Skin epidermis (tissue), 12 donors: ENCODE measurements around the gene SAXO2.
"Not testable (repeated sequence)": the region's sequence is repeated elsewhere in the genome, so short reads cannot be mapped to it uniquely, and the experiment has no call there.

Source experiments
- H3K27ac ChIP-seq, 21 experiments: fragments of 200-600 bp; sonication (generic) in 11 of 21; one replicate each; pipeline ENCODE4 v1.5.0; 2020; ENCODE audit warnings: mild to moderate bottlenecking in 3 of 21, inconsistent platforms in 2 of 21, moderate library complexity in 2 of 21
- H3K4me3 ChIP-seq, 7 experiments: fragments of 200-600 bp; sonication (generic) in 2 of 7; one replicate each; pipeline ENCODE4 v1.5.0; 2020; ENCODE audit warnings: inconsistent platforms in 2 of 7, mild to moderate bottlenecking in 2 of 7, moderate library complexity in 1 of 7

The SAXO2 gene

DNA sequence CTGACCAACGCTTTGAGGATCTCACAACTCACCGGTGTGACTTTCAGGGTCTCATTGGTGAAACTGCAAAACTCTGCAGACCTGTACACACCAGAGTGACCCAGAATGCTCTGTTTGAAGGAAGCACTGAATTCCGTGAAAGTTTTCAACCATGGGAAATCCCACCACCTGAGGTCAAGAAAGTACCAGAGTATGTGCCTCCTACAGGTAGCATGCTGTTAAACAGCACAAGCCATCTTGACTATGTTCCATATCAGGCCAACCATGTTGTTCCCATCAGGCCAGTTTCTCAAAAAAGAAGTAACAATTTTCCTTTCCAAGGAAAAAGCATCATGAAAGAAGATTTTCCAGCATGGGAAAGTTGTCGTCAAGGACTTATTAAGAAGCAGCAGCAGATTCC is 19.8 kb downstream of the SAXO2 start:
- H3K27ac ChIP-seq, H3K4me3 ChIP-seq: not testable (repeated sequence)

DNA sequence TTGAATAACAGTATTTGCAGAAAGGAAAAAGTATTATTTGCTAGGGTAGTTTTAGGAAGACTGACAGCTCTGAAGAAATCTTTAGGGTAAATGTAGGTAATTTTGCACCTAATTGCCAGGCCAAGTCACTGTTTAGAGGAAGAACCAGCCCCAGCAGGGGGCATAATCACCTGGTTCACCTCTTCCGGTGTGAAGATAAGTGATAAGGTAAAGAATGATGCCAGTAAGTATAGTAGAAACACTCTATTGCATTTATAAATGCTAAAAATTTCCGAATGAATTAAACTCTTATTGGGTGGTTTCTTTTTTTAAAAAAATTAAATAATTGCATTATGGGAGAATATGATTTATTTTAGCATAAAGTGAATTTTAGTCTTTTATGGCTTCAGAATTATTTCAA is 21.8 kb downstream of the SAXO2 start:
- H3K27ac ChIP-seq, H3K4me3 ChIP-seq: not testable (repeated sequence)

DNA sequence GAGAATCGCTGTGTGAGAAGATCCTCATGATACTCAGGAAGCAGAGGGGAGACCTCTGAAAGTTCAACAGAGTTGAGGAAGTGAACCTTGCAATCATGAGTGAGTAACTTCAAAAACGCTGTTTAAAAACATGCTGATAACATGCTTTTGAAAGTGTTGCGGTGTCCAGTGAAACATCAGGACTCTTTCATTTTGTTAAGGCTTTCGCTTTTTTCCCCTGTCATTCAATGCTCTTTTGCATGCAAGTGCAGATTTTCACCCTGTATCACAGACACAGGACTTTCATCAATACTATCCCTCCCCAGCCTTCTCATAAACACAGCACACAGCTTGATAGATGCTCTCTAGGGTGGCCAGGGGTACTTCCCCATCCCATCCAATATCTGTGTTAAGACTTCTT is 23.9 kb downstream of the SAXO2 start:
- not testable (repeated sequence) for H3K4me3 ChIP-seq

DNA sequence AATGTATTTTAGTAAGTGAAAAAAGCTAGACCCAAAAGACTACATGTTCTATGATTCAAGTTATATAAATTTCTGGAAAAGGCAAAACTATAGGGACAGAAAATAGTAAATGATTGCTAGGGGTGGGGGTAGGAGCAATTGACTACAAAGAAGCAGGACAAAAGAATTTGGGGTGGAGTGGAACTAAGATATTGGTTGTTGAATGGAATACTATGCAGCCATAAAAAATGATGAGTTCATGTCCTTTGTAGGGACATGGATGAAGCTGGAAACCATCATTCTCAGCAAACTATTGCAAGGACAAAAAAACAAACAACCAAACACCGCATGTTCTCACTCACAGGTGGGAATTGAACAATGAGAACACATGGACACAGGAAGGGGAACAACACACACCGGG is 25.6 kb downstream of the SAXO2 start:
- not testable (repeated sequence) for H3K4me3 ChIP-seq

More for the DNA sequence above, 23.9 kb downstream of the SAXO2 start:
- peak overlapping the region in 1 of 21 experiments; percentile 21 for H3K27ac ChIP-seq

DNA sequence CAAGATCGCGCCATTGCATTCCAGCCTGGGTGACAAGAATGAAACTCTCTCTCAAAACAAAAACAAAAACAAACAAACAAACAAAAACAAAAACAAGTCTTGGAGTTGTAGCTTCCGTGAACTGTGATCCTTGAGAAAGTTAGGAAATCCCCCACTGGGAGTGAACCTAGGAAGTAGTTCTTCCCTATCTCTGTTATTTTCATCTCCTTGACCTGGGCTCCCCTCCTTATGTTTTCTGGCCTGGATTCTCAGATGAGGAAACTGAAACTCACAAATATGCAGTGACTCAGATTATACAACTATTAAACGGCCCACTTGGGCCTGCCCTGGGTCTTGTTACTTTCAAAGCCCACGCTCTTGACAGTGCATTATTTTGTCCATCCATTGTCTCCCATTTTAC is 29.7 kb downstream of the SAXO2 start:
- no peak overlapping the region for H3K27ac ChIP-seq
- no peak overlapping the region for H3K4me3 ChIP-seq

More for the DNA sequence above, 25.6 kb downstream of the SAXO2 start:
- H3K27ac ChIP-seq: not testable (repeated sequence)

DNA sequence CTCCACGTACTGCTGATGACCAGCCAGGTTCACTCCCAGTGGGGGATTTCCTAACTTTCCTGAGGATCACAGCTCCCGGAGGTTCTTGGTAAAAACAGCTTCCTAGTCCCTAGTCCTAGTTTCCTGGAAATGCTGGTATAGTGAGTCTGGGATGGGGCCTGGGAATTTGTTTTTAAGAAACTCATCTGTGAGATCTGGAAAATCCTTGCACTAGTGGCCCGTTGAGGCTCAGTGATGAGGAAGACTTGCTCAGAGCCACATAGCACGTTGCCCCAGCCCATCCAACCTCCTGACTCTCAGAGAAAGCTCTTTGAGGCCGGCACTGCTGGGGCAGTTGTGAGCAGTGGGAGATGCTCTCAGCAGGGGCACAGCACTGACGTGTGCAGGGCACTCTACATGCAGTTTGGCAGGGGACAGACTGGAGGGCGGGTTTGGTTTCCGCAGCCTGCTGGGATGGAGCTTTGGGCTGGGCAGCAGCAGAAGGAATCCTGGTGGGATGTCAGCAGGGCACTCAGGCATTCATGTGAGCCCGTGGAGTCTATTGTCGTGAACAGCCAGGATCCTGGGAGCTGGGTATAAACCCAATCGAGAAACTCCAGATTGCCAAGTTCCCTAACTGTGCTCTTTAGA is 31.6 kb downstream of the SAXO2 start:
- Histone ChIP-seq H3K4me3 (no peak overlapping the region), H3K27ac (no peak overlapping the region)

DNA sequence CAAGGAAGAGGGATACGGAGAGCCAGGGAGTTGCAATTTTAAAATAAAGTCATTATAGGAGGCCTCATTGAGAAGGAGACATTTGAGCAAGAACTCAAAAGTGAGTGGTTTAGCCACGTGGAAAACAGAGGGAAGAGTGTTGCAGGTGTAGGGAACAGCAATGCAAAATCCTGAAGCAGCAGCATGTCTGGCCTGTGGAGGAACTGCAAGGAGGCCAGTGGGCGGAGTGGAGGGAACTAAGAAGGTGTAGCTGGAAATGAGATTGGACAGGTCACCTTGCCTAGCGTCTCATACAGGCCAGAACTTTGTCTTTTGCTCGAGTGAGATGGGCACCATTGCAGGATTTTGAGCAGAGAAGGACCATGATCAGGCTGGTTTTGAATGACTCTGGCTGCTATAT is 34.9 kb downstream of the SAXO2 start:
- no peak overlapping the region for H3K4me3 ChIP-seq

DNA sequence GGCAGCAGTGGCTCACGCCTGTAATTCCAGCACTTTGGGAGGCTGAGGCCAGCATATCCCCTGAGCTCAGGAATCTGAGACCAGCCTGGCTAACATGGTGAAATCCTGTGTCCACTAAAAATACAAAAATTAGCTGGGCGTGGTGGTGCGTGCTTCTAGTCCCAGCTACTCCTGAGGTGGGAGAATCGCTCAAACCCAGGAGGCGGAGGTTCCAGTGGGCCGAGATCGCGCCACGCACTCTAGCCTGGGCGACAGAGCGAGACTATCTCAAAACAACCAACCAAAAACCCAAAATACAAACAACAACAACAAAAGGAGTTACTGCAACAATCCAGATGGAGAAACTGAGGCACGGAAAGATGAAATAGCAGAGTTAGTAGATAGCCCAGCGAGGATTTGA is 35.4 kb downstream of the SAXO2 start:
- Histone ChIP-seq H3K4me3 (peak overlapping the region in 1 of 7 experiments; percentile 21), H3K27ac (no peak overlapping the region)

More for the DNA sequence above, 34.9 kb downstream of the SAXO2 start:
- no peak overlapping the region for H3K27ac ChIP-seq

DNA sequence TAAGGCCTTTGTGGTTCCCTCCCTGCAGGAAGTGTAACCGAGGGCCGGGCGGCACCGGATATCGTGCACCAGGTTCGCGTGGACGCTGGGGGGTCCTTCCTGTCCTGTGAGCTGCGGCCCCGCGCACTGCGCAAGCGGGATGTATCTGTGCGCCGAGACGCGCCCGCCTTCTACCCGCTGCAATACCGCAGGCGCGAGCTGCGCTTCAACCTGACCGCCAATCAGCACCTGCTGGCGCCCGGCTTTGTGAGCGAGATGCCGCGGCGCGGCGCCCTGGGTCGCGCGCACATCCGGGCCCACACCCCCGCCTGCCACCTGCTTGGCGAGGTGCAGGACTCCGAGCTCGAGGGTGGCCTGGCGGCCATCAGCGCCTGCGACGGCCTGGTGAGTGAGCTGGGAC is 35.9 kb downstream of the SAXO2 start:
- no peak overlapping the region for H3K27ac ChIP-seq
- H3K4me3 ChIP-seq: peak overlapping the region in 1 of 7 experiments; percentile 21

DNA sequence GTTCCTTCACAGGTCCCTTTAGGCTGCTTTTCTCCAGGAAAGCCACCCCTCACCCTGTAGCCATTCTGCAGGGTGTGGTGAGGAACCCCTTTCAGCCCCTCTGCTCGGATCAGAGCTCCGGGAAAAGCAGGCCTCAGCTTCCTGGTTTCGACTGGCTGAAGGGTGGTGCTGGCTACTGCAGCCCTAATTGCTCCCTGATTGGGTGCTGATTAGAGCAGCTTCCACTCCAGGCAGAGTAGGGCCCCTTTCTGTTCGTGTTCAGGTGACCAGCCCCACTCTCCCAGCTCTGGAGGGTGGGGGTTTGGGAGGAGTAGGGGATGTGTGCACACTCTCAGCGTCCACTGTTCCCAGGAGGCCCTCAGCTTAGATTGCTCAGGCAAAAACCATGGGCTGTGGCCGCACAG is 36.9 kb downstream of the SAXO2 start:
- H3K27ac ChIP-seq, H3K4me3 ChIP-seq: not testable (repeated sequence)

DNA sequence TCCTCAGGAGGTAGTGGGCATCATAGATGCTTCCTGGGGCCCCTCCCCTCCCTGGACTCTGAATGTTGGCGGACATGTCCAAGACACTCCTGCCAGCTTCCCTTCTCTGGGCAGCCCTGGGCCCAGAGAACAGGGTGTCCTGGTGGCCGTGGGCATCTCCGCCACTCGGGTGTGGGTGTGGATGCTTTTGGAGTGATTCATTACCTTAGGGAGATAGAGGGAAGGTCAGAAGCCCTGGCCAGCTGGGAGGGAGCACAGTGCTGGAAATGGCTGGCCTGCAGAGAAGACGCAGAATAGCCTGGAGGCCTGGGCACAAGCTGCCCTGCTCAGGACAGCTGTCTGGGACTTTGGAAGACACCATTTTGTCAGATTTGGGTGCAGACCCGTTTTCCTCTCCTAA is 37.7 kb downstream of the SAXO2 start:
- H3K27ac ChIP-seq: not testable (repeated sequence)

DNA sequence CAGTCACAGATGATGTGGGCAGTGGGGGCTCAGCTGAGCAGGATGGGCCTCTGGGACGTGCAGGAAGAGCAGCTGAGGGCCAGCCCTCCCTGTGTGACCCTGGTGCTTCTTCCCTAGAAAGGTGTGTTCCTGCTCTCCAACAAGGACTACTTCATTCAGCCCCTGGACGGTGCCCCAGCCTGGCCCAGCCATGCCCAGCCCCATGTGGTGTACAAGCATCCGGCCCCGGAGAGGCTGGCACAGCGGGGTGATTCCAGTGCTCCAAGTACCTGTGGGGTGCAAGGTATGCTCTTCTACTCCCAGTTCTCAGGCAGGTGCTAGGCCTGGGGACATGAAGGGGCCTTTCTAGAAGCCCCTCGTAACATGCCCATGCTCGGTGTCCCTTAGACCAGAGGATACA is 38.3 kb downstream of the SAXO2 start:
- no peak overlapping the region for H3K27ac ChIP-seq

More for the DNA sequence above, 37.7 kb downstream of the SAXO2 start:
- not testable (repeated sequence) for H3K4me3 ChIP-seq

DNA sequence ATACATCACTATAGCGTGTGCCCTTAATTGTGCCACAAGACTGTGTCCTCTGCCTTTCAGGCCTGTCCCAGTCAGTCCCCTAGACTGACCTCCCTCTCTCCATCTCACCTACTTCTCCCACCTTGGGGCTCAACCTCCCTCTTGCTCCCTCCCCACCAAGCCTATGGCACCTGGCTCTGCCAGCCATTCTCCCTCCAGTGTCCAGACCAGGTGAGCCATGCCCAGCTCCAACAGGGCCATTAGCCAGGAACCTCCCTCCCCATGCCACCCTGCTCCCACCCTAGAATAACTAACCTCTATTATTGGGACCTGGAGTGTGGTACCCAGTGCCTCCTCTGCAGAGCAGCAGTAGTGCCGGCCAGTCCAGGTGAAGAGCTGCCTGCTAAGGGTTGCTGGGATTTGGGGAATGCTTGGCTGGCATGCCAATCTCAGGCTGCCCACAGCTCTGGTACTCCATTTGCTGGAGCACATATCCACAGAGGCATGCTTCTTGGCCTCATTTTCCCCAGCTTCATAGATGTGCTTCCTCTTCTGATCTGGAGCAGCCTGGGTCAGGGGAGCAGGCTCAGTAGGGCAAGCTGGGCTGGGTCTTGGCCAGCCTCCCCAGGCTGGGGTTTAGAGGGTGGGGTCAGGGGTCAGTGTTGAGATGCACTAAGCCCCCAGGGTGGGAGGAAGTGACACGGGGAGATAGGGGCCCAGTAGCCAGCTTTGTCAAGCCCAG is 38.8 kb downstream of the SAXO2 start:
- H3K27ac ChIP-seq: no peak overlapping the region

More for the DNA sequence above, 38.3 kb downstream of the SAXO2 start:
- H3K4me3 ChIP-seq: no peak overlapping the region

DNA sequence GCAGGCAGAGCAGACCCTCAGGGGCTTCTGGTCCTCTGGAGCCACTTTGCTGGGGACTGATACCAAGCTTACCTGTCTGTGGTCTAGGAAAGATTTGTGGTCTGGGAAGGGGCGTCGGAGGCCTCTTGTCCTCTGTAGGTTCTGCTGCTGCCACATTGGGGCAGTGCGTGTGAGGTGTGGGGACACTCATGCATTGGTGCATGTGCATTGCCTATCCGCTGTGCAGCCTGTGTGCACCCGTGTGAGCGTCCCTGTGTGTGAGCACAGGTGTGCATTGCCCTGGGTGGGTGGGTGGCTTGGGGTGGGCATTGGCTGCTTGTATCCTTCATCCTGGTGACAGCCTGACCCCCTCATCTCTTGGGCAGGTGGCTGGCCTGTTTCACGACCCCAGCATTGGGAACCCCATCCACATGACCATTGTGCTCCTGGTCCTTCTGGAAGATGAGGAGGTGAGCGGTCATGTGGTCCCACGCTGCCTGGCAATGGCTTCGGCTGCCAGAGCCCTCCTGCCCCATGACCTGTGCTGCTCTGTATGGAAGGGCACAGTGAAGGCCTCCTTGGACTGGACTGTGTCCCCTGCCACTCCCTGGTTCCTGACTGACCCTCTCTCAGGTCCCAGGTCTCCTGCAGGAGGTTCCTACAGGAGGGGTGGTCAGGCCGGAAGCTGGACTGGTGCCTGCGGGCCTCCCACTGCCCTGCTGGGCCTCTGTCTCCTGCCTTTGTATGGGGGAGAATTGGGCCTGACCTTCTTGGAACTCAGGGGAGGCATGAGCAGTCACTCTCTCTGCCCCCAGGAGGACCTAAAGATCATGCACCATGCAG is 41.5 kb downstream of the SAXO2 start:
- Histone ChIP-seq H3K27ac (no peak overlapping the region), H3K4me3 (no peak overlapping the region)

More for the DNA sequence above, 38.8 kb downstream of the SAXO2 start:
- H3K4me3 ChIP-seq: no peak overlapping the region

DNA sequence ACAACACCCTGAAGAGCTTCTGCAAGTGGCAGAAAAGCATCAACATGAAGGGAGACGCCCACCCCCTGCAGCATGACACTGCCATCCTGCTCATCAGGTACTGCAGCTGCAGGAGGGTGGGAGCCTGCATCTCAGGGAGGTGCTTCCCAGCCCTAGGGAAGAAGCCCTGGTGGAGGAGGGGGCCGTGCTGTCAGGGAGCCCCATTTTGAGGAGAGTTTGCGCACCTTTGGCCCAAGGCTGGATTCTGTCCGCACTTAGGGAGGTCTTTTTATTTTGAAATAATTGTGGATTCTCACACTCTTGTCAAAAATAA is 42.1 kb downstream of the SAXO2 start:
- no peak overlapping the region for H3K4me3 ChIP-seq
- H3K27ac ChIP-seq: no peak overlapping the region

DNA sequence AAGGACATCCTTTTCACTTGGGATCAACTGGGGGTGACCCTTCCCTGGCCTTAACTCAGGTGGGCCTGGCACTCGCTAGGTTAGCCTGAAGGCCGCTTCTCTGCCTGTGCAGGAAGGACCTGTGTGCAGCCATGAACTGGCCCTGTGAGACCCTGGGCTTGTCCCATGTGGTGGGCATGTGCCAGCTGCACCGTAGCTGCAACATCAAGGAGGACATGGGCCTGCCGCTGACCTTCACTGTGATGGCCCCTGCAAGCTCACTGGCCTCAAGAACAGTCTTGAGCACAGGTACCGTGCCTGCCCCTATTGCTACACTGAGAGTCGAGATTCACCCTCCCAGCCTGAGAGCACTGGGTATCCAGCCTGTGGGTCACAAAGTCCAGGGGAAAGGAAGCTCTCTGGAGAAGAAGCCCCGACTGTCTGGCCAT is 43.0 kb downstream of the SAXO2 start:
- Histone ChIP-seq H3K27ac (no peak overlapping the region), H3K4me3 (no peak overlapping the region)

DNA sequence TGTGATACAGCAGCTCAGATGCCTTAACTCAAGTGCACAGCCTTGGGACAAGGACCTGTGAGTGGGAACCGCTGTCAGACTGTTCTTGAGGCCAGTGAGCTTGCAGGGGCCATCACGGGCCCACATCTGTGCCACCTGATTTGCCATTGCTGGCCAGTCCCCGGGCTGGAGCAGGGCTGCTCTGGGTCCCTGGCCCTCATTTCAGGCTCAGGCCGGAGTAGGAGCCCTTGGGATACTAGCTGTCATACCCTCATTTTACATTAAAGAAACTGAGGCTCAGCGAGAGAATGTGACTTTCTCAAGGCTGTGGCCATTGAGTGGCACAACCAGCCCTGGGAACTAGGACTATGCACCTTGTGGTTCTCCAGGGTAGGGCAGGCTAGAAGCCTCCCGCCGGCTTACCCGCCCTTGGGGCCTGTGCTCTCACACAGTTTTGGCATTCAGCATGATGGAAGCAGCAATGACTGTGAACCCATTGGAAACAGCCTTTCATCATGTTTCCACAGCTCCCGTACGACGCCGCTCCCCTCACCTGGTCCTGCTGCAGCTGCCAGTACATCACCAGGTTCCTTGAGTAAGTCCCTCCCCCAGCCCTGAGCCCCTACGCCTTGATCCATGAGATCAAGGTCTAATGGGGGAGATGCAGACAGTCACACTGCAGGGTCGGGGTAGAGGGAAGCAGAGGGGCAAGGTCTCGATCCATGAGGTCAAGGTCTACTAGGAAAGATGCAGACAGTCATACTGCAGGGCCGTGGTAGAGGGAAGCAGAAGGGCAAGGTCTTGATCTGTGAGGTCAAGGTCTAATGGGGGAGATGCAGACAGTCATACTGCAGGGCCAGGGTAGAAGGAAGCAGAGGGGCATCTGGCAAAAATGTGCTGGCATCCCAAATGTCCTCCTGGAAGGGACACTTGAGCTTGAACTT is 44.4 kb downstream of the SAXO2 start:
- H3K27ac ChIP-seq: no peak overlapping the region

DNA sequence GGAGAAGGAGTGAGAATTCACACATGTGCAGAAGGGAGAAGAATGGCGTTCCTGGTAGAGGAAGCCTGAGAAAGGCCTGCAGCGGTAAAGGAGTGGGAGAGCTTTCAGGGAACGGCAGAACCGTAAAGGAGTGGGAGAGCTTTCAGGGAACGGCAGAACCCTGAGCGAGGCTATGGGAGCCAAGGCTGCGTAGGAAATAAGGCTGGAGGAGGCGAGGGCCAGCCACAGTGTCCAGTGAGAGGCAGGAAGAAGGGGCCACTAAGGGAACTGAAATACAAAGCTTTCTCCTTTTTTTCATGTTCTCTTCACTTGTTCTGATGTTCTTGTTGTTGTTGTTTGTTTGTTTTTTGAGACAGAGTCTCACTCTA is 45.1 kb downstream of the SAXO2 start:
- no peak overlapping the region for H3K4me3 ChIP-seq
- no peak overlapping the region for H3K27ac ChIP-seq

More for the DNA sequence above, 44.4 kb downstream of the SAXO2 start:
- H3K4me3 ChIP-seq: no peak overlapping the region

DNA sequence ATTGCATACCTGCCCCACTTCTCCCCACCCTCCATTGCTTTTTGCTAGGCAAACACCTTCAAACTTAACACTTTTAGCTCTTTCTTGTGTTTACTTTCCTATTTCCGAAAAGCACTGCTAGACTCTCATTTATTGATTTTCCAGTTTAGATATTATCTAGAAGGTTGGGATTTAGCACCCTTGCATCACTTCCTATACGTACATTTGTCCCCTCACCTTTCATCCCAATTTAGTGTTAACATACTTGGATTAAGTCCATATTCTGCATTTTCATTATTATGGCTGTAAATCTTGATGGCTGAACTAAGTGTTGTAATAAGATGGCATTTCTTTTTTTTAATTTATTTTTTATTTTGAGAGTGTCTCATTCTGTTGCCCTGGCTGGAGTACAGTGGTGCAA is 47.2 kb downstream of the SAXO2 start:
- Histone ChIP-seq H3K4me3 (no peak overlapping the region), H3K27ac (no peak overlapping the region)

DNA sequence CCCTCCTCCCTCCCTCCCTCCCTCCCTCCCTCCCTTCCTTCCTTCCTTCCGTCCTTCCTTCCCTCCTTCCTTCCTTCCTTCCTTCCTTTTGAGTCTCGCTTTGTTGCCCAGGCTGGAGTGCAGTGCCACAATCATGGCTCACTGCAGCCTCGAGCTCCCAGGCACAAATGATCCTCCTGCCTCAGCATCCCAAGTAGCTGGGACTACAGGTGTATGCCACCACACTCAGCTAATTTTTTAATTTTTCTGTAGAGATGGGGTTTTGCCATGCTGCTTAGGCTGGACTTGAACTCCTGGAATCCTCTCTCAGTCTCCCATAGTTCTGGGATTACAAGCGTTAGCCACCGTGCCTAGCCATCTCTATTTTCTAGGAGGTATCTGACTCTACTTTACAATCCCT is 48.7 kb downstream of the SAXO2 start:
- H3K4me3 ChIP-seq, H3K27ac ChIP-seq: not testable (repeated sequence)
